Spleen (tissue), 13 donors: ENCODE data around the gene TARBP1. TPM values are rescaled to one million over a fixed set of nuclear protein-coding genes. Genes with fewer than 3 reads are reported as not detected.

ENCODE experiments used
- DNase-seq: peaks from one replicate; pipeline ENCODE4 v3.0.0-alpha.2; 2020
- H3K27ac ChIP-seq, 8 donors: fragments of 200-600 bp; sonication (generic) in 7 of 8; 1 replicate in 4 of 8; 2 replicates in 4 of 8; pipeline versions ENCODE4 v1.5.0 to v1.8.0; 2016 to 2021; ENCODE audit warnings: inconsistent platforms in 4 of 8, mild to moderate bottlenecking in 4 of 8, moderate library complexity in 1 of 8
- H3K27me3 ChIP-seq, 7 donors: fragments of 200-600 bp; sonication (generic) in 6 of 7; replicated peaks in 1 of 7; 1 replicate in 4 of 7; 2 replicates in 3 of 7; pipeline versions ENCODE4 v1.5.0 to v1.8.0; 2016 to 2021; ENCODE audit warnings: inconsistent platforms in 3 of 7, mild to moderate bottlenecking in 1 of 7
- H3K36me3 ChIP-seq, 6 donors: fragments of 200-600 bp; sonication (generic) in 5 of 6; 1 replicate in 4 of 6; 2 replicates in 2 of 6; pipeline versions ENCODE4 v1.5.0 to v1.8.0; 2016 to 2021; ENCODE audit warnings: inconsistent platforms in 2 of 6
- H3K4me1 ChIP-seq, 6 donors: fragments of 200-600 bp; sonication (generic) in 5 of 6; 1 replicate in 3 of 6; 2 replicates in 3 of 6; pipeline versions ENCODE4 v1.5.0 to v1.8.0; 2016 to 2021; ENCODE audit warnings: inconsistent platforms in 3 of 6
- H3K4me3 ChIP-seq, 8 donors: fragments of 200-600 bp; sonication (generic) in 7 of 8; 1 replicate in 4 of 8; 2 replicates in 4 of 8; pipeline versions ENCODE4 v1.5.0 to v1.8.0; 2016 to 2021; ENCODE audit warnings: inconsistent platforms in 4 of 8, mild to moderate bottlenecking in 4 of 8, moderate library complexity in 2 of 8
- H3K9me3 ChIP-seq, 8 donors: fragments of 200-600 bp; sonication (generic) in 7 of 8; 1 replicate in 4 of 8; 2 replicates in 4 of 8; pipeline versions ENCODE4 v1.5.0 to v1.8.0; 2016 to 2021; ENCODE audit warnings: inconsistent platforms in 4 of 8
- CTCF ChIP-seq, 11 experiments: fragments of 200-600 bp in 7 of 11; fragments of 450-650 bp in 4 of 11; sonication (generic) in 4 of 11; IDR thresholded peaks in 8 of 11; conservative IDR thresholded peaks in 3 of 11; 1 replicate in 7 of 11; 2 replicates in 4 of 11; pipeline versions ENCODE4 v1.4.0 to v1.8.0; 2016 to 2021; ENCODE audit warnings: antibody characterized with exemption in 11 of 11, inconsistent platforms in 4 of 11, mild to moderate bottlenecking in 1 of 11
- POLR2A ChIP-seq, 3 donors: fragments of 450-650 bp; IDR thresholded peaks; one replicate each; pipeline ENCODE4 v1.5.1; 2017; ENCODE audit warnings: antibody characterized with exemption in 3 of 3, mild to moderate bottlenecking in 1 of 3
- POLR2AphosphoS5 ChIP-seq, 3 donors: sonication (generic); formaldehyde crosslinking; IDR thresholded peaks; one replicate each; pipeline ENCODE4 v1.5.1; 2017; ENCODE audit warnings: antibody characterized with exemption in 3 of 3
- WGBS, 5 donors: extraction: QIAGEN DNeasy Blood & Tissue Kit in 3 of 5; methylation state at CpG; one replicate each; pipeline versions ENCODE4 v1.1.5 to v1.1.7; 2013 to 2018; 5-methylcytosine and 5-hydroxymethylcytosine counted together
- intact Hi-C: fragments of 100-400 bp; cut with DNase I; formaldehyde crosslinking; loops from one replicate; pipeline ENCODE4 v1.15.0; 2023; ENCODE audit warnings: low total_unique reads
- long read RNA-seq, 2 donors: transcript quantifications; one replicate each; lab custom pipeline, GENCODE V29; 2026
- polyA plus RNA-seq, 3 donors: library from polyadenylated mRNA; stranded (reverse); fragments of 200-250 nt; gene quantifications; one replicate each; pipeline ENCODE4 v1.2.1, GENCODE V29; 2013
- total RNA-seq, 7 donors: library from RNA; depleted of rRNA in 3 of 7; stranded (reverse); fragments of >200 nt in 3 of 7; fragmentation: NEBNext Ultra II Directional in 4 of 7; extraction: Animal tissue kit (Norgen Biotek cat#: 25700) in 4 of 7; gene quantifications; one replicate each; pipeline versions ENCODE4 v1.1.0 to v1.2.1, GENCODE V29; 2016 to 2021
- donor health status: healthy with polysubstance abuse.
- donor health status: DM: no; HTN: no; CAD: no; lungs with moderate emphysema.
- donor health status: DM: no; HTN: no; CAD: no.
- donor health status: Bipolar disorder and iron deficiency.
- donor health status: healthy.
- donor health status: DM: no; HTN: no; CAD: no.
- donor health status: DM: yes; HTN: yes; CAD: no.

The TARBP1 gene
- 10 to 100 TPM; 27.1 to 41.7 (median 38.9) TPM for total RNA-seq
- polyA plus RNA-seq = 10 to 100 TPM; 41.1 to 99.7 (median 50.1) TPM
- long read RNA-seq, donor 1, full-length matches to known transcripts = 3 of 17 reads
- long read RNA-seq, donor 1, partial matches to known transcripts = 14 of 17 reads
- long read RNA-seq, donor 1, other reads (novel, unspliced or antisense) = 0 of 17 reads
- long read RNA-seq, donor 2, full-length matches to known transcripts = 1 of 8 reads
- long read RNA-seq, donor 2, partial matches to known transcripts = 7 of 8 reads
- long read RNA-seq, donor 2, other reads (novel, unspliced or antisense) = 0 of 8 reads

GRCh38 chr1:234478481-234479309 is at the start of gene TARBP1:
Gene TARBP1, minus strand, starts transcription at chr1:234479179. Its CDS starts 76 bp downstream, at chr1:234479103.
- DNase-seq = peak; percentile 94
- peaks cover 0 to 6% (median 0%) of the 10 kb centered on the region in 7 donors for H3K27me3 ChIP-seq
- WGBS, 5 donors = 0 to 5% (median 1%) methylated on average over 4 to 122 of the region's 122 CpGs
- H3K36me3 ChIP-seq = no peaks in the 10 kb centered on the region
- peaks cover 4 to 55% (median 35%) of the 10 kb centered on the region in 6 donors for H3K4me1 ChIP-seq
- no peaks in the 10 kb centered on the region for H3K9me3 ChIP-seq
- peak in 1 of 3 donors; percentile 58 for TF ChIP-seq POLR2A (IDR thresholded peaks at IDR 0.05)
- peak; percentile 77 to 89 (median 86) for TF ChIP-seq POLR2AphosphoS5 (IDR thresholded peaks at IDR 0.05)
- TF ChIP-seq CTCF (IDR thresholded peaks at IDR 0.05 in 8 of 11, conservative IDR thresholded peaks at IDR 0.05 in 3 of 11) = peak in 1 of 11 experiments; percentile 21
- peak within 1 kb of the TSS; percentile 89 to 98 (median 94) for H3K4me3 ChIP-seq
- H3K27ac ChIP-seq = peak within 1 kb of the TSS; percentile 86 to 97 (median 94)
- intact Hi-C loops = no loop called here

GRCh38 chr1:234528074-234528865 is 49.3 kb upstream of the TARBP1 start:
- intact Hi-C loops = no loop called here

GRCh38 chr1:234527346-234527745 is 48.4 kb upstream of the TARBP1 start:
- TF ChIP-seq POLR2A (IDR thresholded peaks at IDR 0.05) = no peak
- intact Hi-C loops = no loop called here
- WGBS, 5 donors = 86 to 93% (median 92%) methylated on average over 6 of the region's 6 CpGs
- DNase-seq = no peak
- Histone ChIP-seq H3K27ac (no peak overlapping the region), H3K4me3 (no peak overlapping the region), H3K4me1 (peaks cover 25 to 85% (median 60%) of the 10 kb centered on the region in 6 donors), H3K9me3 (no peaks in the 10 kb centered on the region), H3K36me3 (no peaks in the 10 kb centered on the region), H3K27me3 (no peaks in the 10 kb centered on the region)

More at GRCh38 chr1:234528074-234528865, 49.3 kb upstream of the TARBP1 start:
- Histone ChIP-seq H3K9me3 (no peaks in the 10 kb centered on the region), H3K27me3 (no peaks in the 10 kb centered on the region), H3K4me1 (peaks cover 16 to 85% (median 60%) of the 10 kb centered on the region in 6 donors), H3K4me3 (no peak overlapping the region), H3K27ac (peak overlapping the region in 5 of 8 donors; percentile 7 to 88 (median 52)), H3K36me3 (no peaks in the 10 kb centered on the region)
- TF ChIP-seq CTCF (IDR thresholded peaks at IDR 0.05 in 8 of 11, conservative IDR thresholded peaks at IDR 0.05 in 3 of 11) = no peak
- peak in 1 of 3 donors; percentile 32 for TF ChIP-seq POLR2AphosphoS5 (IDR thresholded peaks at IDR 0.05)
- no peak for DNase-seq
- WGBS, 5 donors = 50 to 69% (median 55%) methylated on average over 14 of the region's 14 CpGs

- H3K4me1 ChIP-seq = peaks cover 25 to 87% (median 60%) of the 10 kb centered on the region in 6 donors
These were observed 47.9 kb upstream of the TARBP1 start for GRCh38 chr1:234526922-234527321.

More at GRCh38 chr1:234526922-234527321, 47.9 kb upstream of the TARBP1 start:
- 54 to 92% (median 77%) methylated on average over 3 of the region's 3 CpGs for WGBS, 5 donors
- Histone ChIP-seq H3K27me3 (no peaks in the 10 kb centered on the region), H3K9me3 (no peaks in the 10 kb centered on the region), H3K27ac (no peak overlapping the region), H3K4me3 (no peak overlapping the region), H3K36me3 (no peaks in the 10 kb centered on the region)
- DNase-seq = no peak
- TF ChIP-seq CTCF (IDR thresholded peaks at IDR 0.05 in 8 of 11, conservative IDR thresholded peaks at IDR 0.05 in 3 of 11) (no peak), POLR2A (IDR thresholded peaks at IDR 0.05) (no peak), POLR2AphosphoS5 (IDR thresholded peaks at IDR 0.05) (no peak)
- intact Hi-C loops = no loop called here
